GM12872 (cell line): ENCODE measurements around the gene PSMA2.

Experiments
- TF ChIP-seq, protein P1 (sequence below): IDR thresholded peaks from 3 replicates; pipeline ENCODE4 v1.5.1; 2011; ENCODE audit warnings: low read depth, mild to moderate bottlenecking, low read length, moderate library complexity; ENCODE audit not compliant: insufficient read depth

PSMA2 gene

GRCh38 chr7:42931834-42932651 is at the start of gene PSMA2, which contains the start of gene MRPL32:
Gene PSMA2, minus strand, starts transcription at chr7:42932174. Its CDS starts 16 bp downstream, at chr7:42932158.
Gene MRPL32, plus strand, starts transcription at chr7:42932376. Its CDS starts 11 bp downstream, at chr7:42932387.
- TF ChIP-seq, protein P1, sequence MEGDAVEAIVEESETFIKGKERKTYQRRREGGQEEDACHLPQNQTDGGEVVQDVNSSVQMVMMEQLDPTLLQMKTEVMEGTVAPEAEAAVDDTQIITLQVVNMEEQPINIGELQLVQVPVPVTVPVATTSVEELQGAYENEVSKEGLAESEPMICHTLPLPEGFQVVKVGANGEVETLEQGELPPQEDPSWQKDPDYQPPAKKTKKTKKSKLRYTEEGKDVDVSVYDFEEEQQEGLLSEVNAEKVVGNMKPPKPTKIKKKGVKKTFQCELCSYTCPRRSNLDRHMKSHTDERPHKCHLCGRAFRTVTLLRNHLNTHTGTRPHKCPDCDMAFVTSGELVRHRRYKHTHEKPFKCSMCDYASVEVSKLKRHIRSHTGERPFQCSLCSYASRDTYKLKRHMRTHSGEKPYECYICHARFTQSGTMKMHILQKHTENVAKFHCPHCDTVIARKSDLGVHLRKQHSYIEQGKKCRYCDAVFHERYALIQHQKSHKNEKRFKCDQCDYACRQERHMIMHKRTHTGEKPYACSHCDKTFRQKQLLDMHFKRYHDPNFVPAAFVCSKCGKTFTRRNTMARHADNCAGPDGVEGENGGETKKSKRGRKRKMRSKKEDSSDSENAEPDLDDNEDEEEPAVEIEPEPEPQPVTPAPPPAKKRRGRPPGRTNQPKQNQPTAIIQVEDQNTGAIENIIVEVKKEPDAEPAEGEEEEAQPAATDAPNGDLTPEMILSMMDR = no peak

- TF ChIP-seq, protein P1 = no peak
These were observed 49.6 kb upstream of the PSMA2 start for GRCh38 chr7:42981601-42982000.

- TF ChIP-seq, protein P1 = no peak
These were observed 48.5 kb upstream of the PSMA2 start for GRCh38 chr7:42980514-42980913.

GRCh38 chr7:42980084-42980483 is 48.1 kb upstream of the PSMA2 start:
- TF ChIP-seq, protein P1 = no peak

- TF ChIP-seq, protein P1 = no peak
These were observed 46.5 kb upstream of the PSMA2 start for GRCh38 chr7:42978496-42978895.

DNA sequence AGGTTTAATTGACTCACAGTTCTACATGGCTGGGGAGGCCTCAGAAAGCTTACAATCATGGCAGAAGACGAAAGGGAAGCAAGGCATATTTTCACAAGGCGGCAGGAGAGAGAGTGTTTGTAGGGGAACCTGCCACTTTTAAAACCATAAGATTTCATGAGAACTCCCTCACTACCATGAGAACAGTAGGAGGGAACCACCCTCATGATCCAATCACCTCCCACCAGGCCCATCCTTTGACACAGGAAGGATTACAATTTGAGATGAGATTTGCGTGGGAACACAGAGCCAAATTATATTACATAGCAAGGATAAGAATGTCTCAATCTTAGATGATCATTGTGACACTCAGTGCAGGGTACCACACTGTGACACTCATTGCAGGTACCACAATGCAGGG is 44.4 kb upstream of the PSMA2 start:
- TF ChIP-seq, protein P1 = no peak

DNA sequence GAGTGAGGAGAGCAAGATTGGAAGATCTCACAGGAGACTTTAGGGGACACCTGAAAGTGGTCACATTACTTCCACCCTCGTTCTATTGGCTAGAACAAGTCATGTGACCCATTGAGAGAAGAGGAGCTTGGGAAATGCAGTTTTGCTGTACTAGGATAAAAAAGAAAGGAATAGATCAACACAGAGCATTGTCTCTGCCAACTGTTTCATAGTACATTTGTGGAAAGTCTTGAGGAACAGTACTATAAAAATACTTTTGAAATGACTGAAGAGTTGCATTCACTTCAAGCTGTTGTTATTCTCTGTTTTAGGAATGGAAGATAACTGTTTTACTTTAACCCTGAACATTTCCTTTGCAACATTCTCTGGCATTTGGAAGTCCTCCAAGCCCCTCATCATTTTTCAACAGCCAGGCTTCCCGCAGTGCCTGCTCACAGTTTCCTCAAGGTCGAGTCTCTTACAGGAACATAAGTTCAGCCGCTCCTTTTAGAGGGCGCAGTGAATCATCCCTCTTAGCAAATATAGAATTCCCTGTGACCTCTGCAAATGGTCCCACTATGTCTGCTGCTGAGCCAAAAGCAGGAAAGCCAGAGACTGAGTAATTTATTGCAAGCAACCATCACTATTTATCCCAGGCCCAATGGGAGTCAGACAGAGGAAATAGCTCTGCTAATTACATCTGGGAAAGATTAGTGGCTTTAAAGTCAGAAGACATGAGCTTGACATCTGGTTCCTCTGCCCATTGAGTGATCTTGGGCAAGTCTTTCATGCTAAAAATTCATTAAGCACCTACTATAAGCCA is 40.9 kb upstream of the PSMA2 start:
- TF ChIP-seq, protein P1 = no peak
